Gastrocnemius medialis (tissue), 4 donors: Measurements from ENCODE around the gene CBL.

ENCODE experiments used
- CTCF ChIP-seq, 5 experiments: fragments of 450-650 bp in 3 of 5; fragments of 200-600 bp in 2 of 5; sonication (generic) in 2 of 5; IDR thresholded peaks in 4 of 5; conservative IDR thresholded peaks in 1 of 5; 1 replicate in 4 of 5; 2 replicates in 1 of 5; pipeline ENCODE4 v1.5.1; 2016 to 2019; ENCODE audit warnings: antibody characterized with exemption in 5 of 5, mild to moderate bottlenecking in 3 of 5, moderate library complexity in 3 of 5
- POLR2A ChIP-seq, 2 donors: fragments of 450-650 bp; IDR thresholded peaks; one replicate each; pipeline ENCODE4 v1.6.1; 2017; ENCODE audit warnings: antibody characterized with exemption in 2 of 2, mild to moderate bottlenecking in 2 of 2, moderate library complexity in 2 of 2

GRCh38 chr11:119169282-119169719 is 36.8 kb upstream of the CBL start:
- no peak for TF ChIP-seq CTCF (IDR thresholded peaks at IDR 0.05 in 4 of 5, conservative IDR thresholded peaks at IDR 0.05 in 1 of 5)
- peak; percentile 25 to 36 for TF ChIP-seq POLR2A (IDR thresholded peaks at IDR 0.05)
